ENCODE data around the gene ZC2HC1C.
"Not testable (repeated sequence)": the region's sequence is repeated elsewhere in the genome, so short reads cannot be mapped to it uniquely, and the experiment has no call there.

Gene ZC2HC1C

DNA sequence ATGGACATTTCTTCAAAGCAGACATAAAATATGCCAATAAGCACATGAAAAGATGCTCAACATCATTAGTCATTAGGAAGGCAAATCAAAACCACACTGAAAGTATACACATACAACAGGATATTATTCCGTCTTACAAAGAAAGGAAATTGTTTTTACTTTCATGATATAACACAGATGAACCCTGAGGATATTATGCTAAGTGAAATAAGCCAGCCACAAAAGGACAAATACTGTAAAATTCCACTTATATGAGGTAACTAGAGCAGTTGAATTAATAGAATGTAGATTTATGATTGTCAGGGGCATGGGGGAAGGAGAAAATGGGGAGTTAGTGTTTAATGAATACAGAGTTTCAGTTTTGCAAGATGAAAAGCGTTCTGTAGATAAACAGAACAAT, 9.8 kb upstream of the ZC2HC1C start:
- DNase-seq: peak; percentile 65

- DNase-seq: no peak
Measured at GRCh38 chr14:75060420-75060819, 9.0 kb upstream of the ZC2HC1C start.

GRCh38 chr14:75063013-75063412, 6.4 kb upstream of the ZC2HC1C start:
- no peak for DNase-seq

GRCh38 chr14:75063491-75064204, 5.8 kb upstream of the ZC2HC1C start, which contains the start of gene ACYP1:
ACYP1 (minus strand) TSS chr14:75064024; CDS start chr14:75063553, 471 bp downstream.
- peak; percentile 87 for DNase-seq

- DNase-seq: no peak
Measured at GRCh38 chr14:75064205-75064567, 5.3 kb upstream of the ZC2HC1C start.

DNA sequence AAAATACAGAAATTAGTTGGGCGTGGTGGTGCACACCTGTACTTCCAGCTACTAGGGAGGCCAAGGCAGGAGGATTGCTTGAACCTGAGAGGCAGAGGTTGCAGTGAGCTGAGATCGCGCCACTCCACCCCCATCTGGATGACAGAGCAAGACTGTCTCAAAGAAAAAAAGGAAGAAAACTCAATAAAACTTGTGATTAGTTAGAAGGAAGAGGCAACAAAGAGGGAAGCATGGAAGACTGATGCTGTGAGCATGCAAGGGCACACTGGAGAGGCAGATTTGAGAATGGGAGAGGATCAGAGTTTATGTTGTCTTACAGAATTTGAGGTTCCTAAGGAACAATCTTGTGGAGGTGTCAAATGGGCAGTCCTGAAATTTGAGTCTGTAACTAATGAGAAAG, 2.8 kb upstream of the ZC2HC1C start:
- DNase-seq: no peak

- DNase-seq: no peak
Measured at GRCh38 chr14:75067212-75067611, 2.2 kb upstream of the ZC2HC1C start.

DNA sequence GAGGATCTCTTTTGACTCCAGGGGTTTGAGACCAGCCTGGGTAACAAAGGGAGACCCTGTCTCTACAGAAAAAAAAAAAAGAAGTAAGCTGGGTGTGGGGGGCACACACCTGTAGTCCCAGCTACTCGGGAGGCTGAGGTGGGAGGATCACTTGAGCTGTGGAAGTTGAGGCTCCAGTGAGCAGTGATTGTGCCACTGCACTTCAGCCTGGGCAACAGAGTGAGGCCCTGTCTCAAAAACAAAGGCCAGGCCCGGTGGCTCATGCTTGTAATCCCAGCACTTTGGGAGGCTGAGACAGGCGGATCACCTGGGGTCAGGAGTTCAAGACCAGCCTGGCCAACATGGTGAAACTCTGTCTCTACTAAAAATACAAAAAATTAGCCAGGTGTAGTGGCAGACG, 1.7 kb upstream of the ZC2HC1C start:
- not testable (repeated sequence) for DNase-seq

DNA sequence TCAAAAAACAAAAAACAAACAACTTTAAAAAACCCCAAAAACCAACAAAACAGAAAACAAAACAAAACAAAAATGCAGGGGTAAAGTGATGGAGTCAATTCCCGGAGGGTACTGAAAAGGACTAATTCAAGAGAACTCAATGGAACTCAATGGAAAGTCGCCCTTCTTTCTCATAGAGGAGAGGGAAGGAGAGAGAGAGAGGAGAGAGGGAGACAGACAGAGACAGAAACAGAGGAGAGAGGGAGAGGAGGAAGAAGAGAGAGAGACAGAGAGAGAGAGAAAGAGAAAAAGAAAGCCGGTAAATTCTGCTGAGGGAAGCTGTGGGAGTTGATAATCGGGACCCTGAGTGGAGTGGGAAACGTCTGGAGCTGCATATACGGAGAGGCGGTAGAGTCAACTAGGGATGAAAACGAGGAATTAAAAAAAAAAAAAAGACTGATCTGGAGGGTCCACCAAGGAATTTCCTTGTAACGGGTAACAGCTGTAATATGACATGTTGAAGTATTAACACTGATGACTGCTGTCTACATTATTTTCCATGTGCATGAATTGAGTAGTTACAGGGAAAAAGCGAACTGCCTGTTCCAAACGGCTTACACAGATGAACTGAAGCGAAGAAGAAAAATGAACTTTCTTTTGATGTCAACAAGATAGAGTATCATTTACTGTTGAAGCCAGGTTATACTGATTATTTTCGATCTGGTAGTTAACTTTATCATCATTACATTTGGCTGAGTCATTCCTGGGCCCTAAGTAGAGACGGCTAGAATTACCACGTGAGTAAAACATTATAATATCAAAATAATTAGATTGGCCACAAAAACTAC, 934 bp upstream of the ZC2HC1C start:
- DNase-seq: peak; percentile 46

DNA sequence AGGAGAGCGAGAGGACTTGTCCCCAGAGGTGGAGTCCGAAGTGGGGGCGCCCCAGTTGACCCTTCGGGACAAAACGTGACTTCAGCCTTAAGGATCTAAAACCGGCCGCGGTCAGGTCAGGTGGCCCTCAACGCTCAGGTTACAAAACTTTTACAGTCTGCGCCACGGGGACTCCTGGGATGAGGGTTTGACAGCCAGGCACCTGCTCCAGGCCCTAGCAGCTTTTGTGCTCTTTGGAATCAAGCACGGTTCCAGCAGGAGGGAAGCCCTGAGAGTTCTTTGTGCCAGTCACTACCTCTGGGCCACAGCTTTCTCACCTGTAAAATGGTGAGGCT, 337 bp downstream of the ZC2HC1C start:
- DNase-seq: no peak

DNA sequence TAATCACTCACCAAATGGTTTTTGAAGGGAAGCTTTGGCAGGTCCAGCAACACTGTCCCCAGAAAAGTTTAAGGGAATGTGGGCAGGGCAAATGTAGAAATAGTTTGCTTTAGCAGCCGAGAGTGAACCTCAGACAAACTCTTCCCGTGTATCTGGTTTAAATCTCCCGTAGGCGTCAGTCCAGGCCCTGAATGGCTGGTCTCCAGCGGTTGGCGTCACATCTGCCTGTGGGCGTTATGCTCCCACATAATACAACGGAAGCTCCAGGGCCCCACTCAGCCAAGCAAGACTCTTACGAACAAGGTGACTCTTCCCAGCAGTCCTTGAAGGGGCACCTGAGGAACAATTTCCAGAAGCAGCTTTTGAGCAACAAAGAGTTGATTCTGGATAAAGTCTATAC, 942 bp downstream of the ZC2HC1C start:
- DNase-seq: no peak

- DNase-seq: no peak
Measured at GRCh38 chr14:75077794-75078193, 8.4 kb downstream of the ZC2HC1C start.

DNA sequence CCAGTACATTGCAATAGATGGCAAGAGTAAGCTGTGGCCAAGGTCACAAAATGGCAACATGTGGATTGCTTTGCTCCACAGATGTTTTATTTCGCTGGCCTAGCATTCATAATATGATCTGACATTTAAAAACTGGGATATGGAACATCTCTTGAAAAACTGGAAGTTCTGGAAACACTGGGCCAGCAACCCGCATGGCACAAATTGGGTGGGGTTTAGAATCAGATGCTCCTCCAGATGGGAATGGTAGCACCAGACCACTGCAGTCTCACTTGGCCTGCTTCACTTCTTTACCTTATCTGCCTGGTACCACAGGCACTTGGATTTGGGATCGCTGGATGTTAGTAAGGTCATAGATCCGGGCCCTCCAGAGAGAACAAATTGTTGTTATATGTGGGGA, 10.1 kb downstream of the ZC2HC1C start:
- DNase-seq: no peak

- DNase-seq: no peak
Measured at GRCh38 chr14:75081660-75082229, 12.3 kb downstream of the ZC2HC1C start.

- DNase-seq: no peak
Measured at GRCh38 chr14:75083271-75083670, 13.8 kb downstream of the ZC2HC1C start.

- no peak for DNase-seq
Measured at GRCh38 chr14:75084513-75084912, 15.1 kb downstream of the ZC2HC1C start.

DNA sequence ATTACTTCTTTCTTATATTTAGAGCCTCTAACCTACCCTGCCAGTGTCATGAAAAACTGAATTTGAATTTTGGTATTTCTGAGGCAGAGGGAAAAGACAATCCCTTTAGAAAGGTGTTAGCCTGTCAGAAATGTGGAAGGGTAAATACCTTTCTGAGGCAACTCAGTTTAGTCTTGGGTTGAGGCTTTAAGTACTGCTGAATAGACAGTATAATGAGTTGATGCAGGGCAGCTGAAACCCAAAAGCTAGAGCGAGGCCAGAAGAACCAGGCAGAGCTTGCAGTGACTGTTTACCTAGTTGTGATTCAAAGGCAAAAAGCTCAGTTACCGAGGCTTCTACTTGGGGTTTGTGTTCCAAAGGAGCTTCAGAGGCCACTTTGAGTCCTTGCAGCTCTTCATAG, 18.7 kb downstream of the ZC2HC1C start:
- DNase-seq: no peak

DNA sequence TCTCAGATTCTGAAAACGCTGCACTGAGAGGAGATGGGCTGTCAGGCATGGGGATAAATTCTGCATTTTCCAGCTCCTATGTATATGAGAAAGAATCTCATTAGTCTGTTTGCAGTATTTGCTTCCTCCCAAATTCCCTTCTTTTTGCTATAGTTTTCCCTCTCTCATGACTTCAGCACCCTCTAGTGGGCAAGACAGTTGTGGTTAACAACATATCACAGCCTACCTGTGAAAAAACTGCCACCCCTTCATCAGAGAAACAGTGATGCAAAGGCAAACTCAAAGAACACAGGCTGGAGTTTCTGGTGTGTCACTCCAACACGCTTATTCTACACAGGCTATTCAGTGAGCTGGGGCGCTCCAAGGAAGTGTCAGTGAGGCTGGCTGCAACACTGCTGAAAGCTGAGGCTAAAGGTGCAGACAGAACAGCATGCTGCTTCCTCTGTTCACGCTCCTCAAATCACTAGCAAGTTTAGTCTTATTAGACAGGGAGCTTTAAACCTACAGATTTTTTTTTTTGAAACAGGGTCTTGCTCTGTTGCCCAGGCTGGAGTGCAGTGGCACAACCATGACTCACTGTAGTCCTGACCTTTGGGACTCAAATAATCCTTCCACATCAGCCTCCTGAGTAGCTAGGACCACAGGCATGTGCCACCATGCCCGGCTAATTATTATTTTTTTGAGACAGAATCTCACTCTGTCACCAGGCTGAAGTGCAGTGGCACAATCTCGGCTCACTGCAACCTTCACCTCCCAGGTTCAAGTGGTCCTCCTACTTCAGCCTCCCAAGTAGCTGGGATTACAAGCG, 19.3 kb downstream of the ZC2HC1C start:
- peak; percentile 64 for DNase-seq

GRCh38 chr14:75090353-75090752, 20.9 kb downstream of the ZC2HC1C start:
- DNase-seq: peak; percentile 28

GRCh38 chr14:75091251-75091650, 21.8 kb downstream of the ZC2HC1C start:
- no peak for DNase-seq

- DNase-seq: no peak
Measured at GRCh38 chr14:75092698-75093097, 23.3 kb downstream of the ZC2HC1C start.

DNA sequence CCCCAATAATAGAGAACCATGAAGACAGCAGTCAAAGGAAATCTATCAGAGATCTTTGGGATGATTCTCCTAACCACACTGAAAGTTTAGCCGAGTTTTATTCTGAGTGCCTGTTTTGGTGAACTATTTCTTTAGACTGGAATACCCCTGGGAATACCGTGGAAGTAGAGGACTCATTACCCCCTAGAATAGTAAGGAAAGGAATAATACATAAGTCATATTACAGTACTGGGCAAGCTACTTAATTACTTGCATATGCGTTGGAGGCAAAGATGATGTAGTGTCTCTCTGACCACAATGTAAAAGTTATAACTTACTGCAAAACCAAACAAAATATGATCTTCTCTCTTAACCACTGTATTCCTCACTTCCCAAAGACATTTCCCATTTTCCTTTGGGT, 25.5 kb downstream of the ZC2HC1C start:
- DNase-seq: peak; percentile 79

GRCh38 chr14:75095690-75096089, 26.2 kb downstream of the ZC2HC1C start:
- DNase-seq: no peak
